ENCODE results near the gene HPS4. TPM values are rescaled to one million over a fixed set of nuclear protein-coding genes. Genes with fewer than 3 reads are reported as not detected.

HPS4 gene
- total RNA-seq, 2 experiments from 2014 or later = 61.6 to 67.0 TPM

DNA sequence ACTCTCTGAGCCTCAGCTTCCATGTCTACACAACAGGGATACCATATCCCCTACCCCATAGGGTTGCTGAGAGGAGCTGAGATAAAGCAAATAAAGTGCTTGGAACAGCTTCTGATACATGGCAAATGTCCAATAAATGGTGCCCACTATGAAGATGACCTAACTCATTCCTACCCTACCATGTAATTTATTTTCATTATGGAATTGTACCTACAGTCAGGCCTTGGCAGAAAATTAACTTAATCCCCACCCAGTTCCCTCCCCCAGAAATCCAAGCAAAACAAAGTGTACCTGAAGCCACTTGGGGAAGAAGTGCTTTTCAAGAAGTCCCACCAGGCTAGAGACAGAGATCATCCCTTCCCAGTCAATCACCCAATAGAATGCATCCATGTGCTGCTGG, 10.9 kb upstream of the HPS4 start:
- CTCF ChIA-PET = interaction anchor here (1.7 kb wide), 1 partner anchor 8 kb away, joined by 5 read pairs; no protein-coding TSS in a partner anchor

GRCh38 chr22:26492220-26492619, 8.6 kb upstream of the HPS4 start:
- no peaks in the 10 kb centered on the region for H3K27me3 Mint-ChIP-seq
- H3K27ac Mint-ChIP-seq = no peak overlapping the region
- no peak for DNase-seq
- H3K36me3 Mint-ChIP-seq (ENCODE audit: low read depth) = peaks cover 95% of the 10 kb centered on the region
- H3K4me1 Mint-ChIP-seq (ENCODE audit: low read depth) = no peaks in the 10 kb centered on the region
- ChIA-PET CTCF (no interaction called here), POLR2A (no interaction called here)
- no peaks in the 10 kb centered on the region for H3K27me3 ChIP-seq (ENCODE audit: control insufficient read depth in 1 of 2, insufficient read depth in 2 of 2, low read length in 2 of 2)
- no peaks in the 10 kb centered on the region for H3K4me1 ChIP-seq (ENCODE audit: insufficient read depth, low read length)
- no peak for ATAC-seq (ENCODE audit: poor library complexity)
- no peak overlapping the region for H3K27ac ChIP-seq (ENCODE audit: low read depth in 1 of 2, low read length in 2 of 2)
- no peaks in the 10 kb centered on the region for H3K9me3 Mint-ChIP-seq
- no peak overlapping the region for H3K4me3 Mint-ChIP-seq
- no peak overlapping the region for H3K4me3 ChIP-seq (ENCODE audit: low read length)
- TF ChIP-seq CTCF (IDR thresholded peaks at IDR 0.05) = no peak
- peaks cover 92% of the 10 kb centered on the region for H3K36me3 ChIP-seq (ENCODE audit: insufficient read depth, low read length)
- intact Hi-C loops (cut with DNase I, micrococcal nuclease) = no loop called here
- H3K9me3 ChIP-seq (ENCODE audit: control insufficient read depth in 1 of 2, insufficient read depth in 1 of 2, low read length in 2 of 2) = no peaks in the 10 kb centered on the region

More for the DNA sequence above, 10.9 kb upstream of the HPS4 start:
- H3K4me1 ChIP-seq (ENCODE audit: insufficient read depth, low read length) = no peaks in the 10 kb centered on the region
- ATAC-seq (ENCODE audit: poor library complexity) (no peak), DNase-seq (no peak)
- H3K4me3 Mint-ChIP-seq = no peak overlapping the region
- peaks cover 92% of the 10 kb centered on the region for H3K36me3 Mint-ChIP-seq (ENCODE audit: low read depth)
- H3K27ac ChIP-seq (ENCODE audit: low read depth in 1 of 2, low read length in 2 of 2) = no peak overlapping the region
- H3K9me3 Mint-ChIP-seq = no peaks in the 10 kb centered on the region
- no peak for TF ChIP-seq CTCF (IDR thresholded peaks at IDR 0.05)
- H3K36me3 ChIP-seq (ENCODE audit: insufficient read depth, low read length) = peaks cover 84% of the 10 kb centered on the region
- no peak overlapping the region for H3K27ac Mint-ChIP-seq
- POLR2A ChIA-PET = interaction anchor here (2.8 kb wide), 1 partner anchor 11 kb away, joined by 22 read pairs; the partner anchor contains the start of genes HPS4 and SRRD
- no peaks in the 10 kb centered on the region for H3K27me3 ChIP-seq (ENCODE audit: control insufficient read depth in 1 of 2, insufficient read depth in 2 of 2, low read length in 2 of 2)
- intact Hi-C loops (cut with DNase I, micrococcal nuclease) = no loop called here
- no peaks in the 10 kb centered on the region for H3K4me1 Mint-ChIP-seq (ENCODE audit: low read depth)
- no peaks in the 10 kb centered on the region for H3K27me3 Mint-ChIP-seq
- no peak overlapping the region for H3K4me3 ChIP-seq (ENCODE audit: low read length)
- no peaks in the 10 kb centered on the region for H3K9me3 ChIP-seq (ENCODE audit: control insufficient read depth in 1 of 2, insufficient read depth in 1 of 2, low read length in 2 of 2)

DNA sequence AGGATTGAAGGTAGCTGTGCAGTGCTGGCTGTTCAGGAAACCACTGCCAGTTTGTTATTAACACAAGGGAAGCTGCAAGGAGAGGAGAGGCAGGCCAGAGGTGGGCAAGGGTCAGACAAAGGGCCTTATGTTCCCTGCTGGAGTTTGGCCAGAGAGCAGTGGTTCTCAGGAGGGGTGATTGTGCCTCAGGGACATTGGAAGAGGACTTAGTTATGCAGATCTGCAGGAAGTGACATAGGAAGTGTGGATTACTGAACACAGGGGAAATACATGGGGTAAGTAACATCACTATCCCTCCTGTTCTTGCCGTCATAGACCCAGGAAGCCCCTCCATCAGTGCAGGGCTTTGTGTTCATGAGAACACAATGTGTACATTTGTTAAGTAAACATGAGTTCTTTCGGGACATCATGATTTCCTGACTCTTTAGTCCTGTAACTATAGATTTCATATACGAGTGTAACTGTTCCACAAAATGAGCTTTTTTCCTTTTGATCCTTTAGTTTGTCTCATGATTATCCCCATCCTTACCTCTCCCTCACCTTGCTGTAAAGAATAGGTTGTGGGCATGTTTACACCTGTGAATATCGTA, 6.0 kb upstream of the HPS4 start:
- intact Hi-C loops (cut with DNase I, micrococcal nuclease) = no loop called here
- Mint-ChIP-seq H3K4me3 (no peak overlapping the region), H3K4me1 (ENCODE audit: low read depth) (peaks cover 20% of the 10 kb centered on the region), H3K27ac (no peak overlapping the region), H3K27me3 (no peaks in the 10 kb centered on the region), H3K36me3 (ENCODE audit: low read depth) (peaks cover 79% of the 10 kb centered on the region), H3K9me3 (no peaks in the 10 kb centered on the region)
- ChIA-PET POLR2A (no interaction called here), CTCF (interaction anchor here (2.0 kb wide), 1 partner anchor 13 kb away, joined by 6 read pairs; no protein-coding TSS in a partner anchor)
- DNase-seq = no peak
- Histone ChIP-seq H3K27me3 (ENCODE audit: control insufficient read depth in 1 of 2, insufficient read depth in 2 of 2, low read length in 2 of 2) (no peaks in the 10 kb centered on the region), H3K27ac (ENCODE audit: low read depth in 1 of 2, low read length in 2 of 2) (no peak overlapping the region), H3K9me3 (ENCODE audit: control insufficient read depth in 1 of 2, insufficient read depth in 1 of 2, low read length in 2 of 2) (no peaks in the 10 kb centered on the region), H3K4me1 (ENCODE audit: insufficient read depth, low read length) (peaks cover 8% of the 10 kb centered on the region), H3K36me3 (ENCODE audit: insufficient read depth, low read length) (peaks cover 70% of the 10 kb centered on the region), H3K4me3 (ENCODE audit: low read length) (no peak overlapping the region)
- TF ChIP-seq CTCF (IDR thresholded peaks at IDR 0.05) = no peak
- no peak for ATAC-seq (ENCODE audit: poor library complexity)

Data from CD4-positive, alpha-beta T cell (primary cell).